ENCODE results near the gene IFIT2. TPM values are rescaled to one million over a fixed set of nuclear protein-coding genes. Genes with fewer than 3 reads are reported as not detected.
"Not testable (repeated sequence)": the region's sequence is repeated elsewhere in the genome, so short reads cannot be mapped to it uniquely, and the experiment has no call there.

Gene IFIT2
- total and polyA plus RNA-seq, 5 donors: 3.2 to 8.7 (median 5.5) TPM

- WGBS: 79% methylated on average over 5 of the region's 5 CpGs
- H3K27ac ChIP-seq (ENCODE audit: low read length): peak overlapping the region; percentile 48
Observed at GRCh38 chr10:89343089-89343767, 41.4 kb downstream of the IFIT2 start.

GRCh38 chr10:89344156-89344555 is 42.3 kb downstream of the IFIT2 start:
- H3K9me3 ChIP-seq (ENCODE audit: control insufficient read depth, low read length): no peaks in the 10 kb centered on the region

More at GRCh38 chr10:89343089-89343767, 41.4 kb downstream of the IFIT2 start:
- Histone ChIP-seq H3K9me3 (ENCODE audit: control insufficient read depth, low read length) (no peaks in the 10 kb centered on the region), H3K27me3 (ENCODE audit: control insufficient read depth, insufficient read depth) (no peaks in the 10 kb centered on the region), H3K4me3 (ENCODE audit: low read length) (no peak overlapping the region), H3K4me1 (ENCODE audit: control insufficient read depth, insufficient read depth, low read length) (peaks cover 11% of the 10 kb centered on the region)
- intact Hi-C loops (cut with DNase I): no loop called here
- DNase-seq (no peak), ATAC-seq (no peak)

GRCh38 chr10:89345367-89346000 is 43.6 kb downstream of the IFIT2 start:
- no peak for ATAC-seq
- WGBS: 89% methylated on average over 4 of the region's 4 CpGs
- intact Hi-C loops (cut with DNase I): no loop called here
- DNase-seq: no peak
- H3K27me3 ChIP-seq (ENCODE audit: control insufficient read depth, insufficient read depth): no peaks in the 10 kb centered on the region
- H3K4me1 ChIP-seq (ENCODE audit: control insufficient read depth, insufficient read depth, low read length): peaks cover 16% of the 10 kb centered on the region
- H3K9me3 ChIP-seq (ENCODE audit: control insufficient read depth, low read length): no peaks in the 10 kb centered on the region
- no peak overlapping the region for H3K4me3 ChIP-seq (ENCODE audit: low read length)
- H3K27ac ChIP-seq (ENCODE audit: low read length): no peak overlapping the region

More at GRCh38 chr10:89344156-89344555, 42.3 kb downstream of the IFIT2 start:
- Histone ChIP-seq H3K27ac (ENCODE audit: low read length) (no peak overlapping the region), H3K27me3 (ENCODE audit: control insufficient read depth, insufficient read depth) (no peaks in the 10 kb centered on the region), H3K4me1 (ENCODE audit: control insufficient read depth, insufficient read depth, low read length) (peaks cover 16% of the 10 kb centered on the region), H3K4me3 (ENCODE audit: low read length) (no peak overlapping the region)
- WGBS: 53% methylated on average over 2 of the region's 2 CpGs
- intact Hi-C loops (cut with DNase I): no loop called here
- ATAC-seq (no peak), DNase-seq (no peak)

- Histone ChIP-seq H3K4me3 (ENCODE audit: low read length) (no peak overlapping the region), H3K9me3 (ENCODE audit: control insufficient read depth, low read length) (no peaks in the 10 kb centered on the region), H3K27ac (ENCODE audit: low read length) (peak overlapping the region; percentile 73), H3K4me1 (ENCODE audit: control insufficient read depth, insufficient read depth, low read length) (peaks cover 16% of the 10 kb centered on the region), H3K27me3 (ENCODE audit: control insufficient read depth, insufficient read depth) (no peaks in the 10 kb centered on the region)
- DNase-seq (no peak), ATAC-seq (peak; percentile 37 to 60)
- 52% methylated on average over 4 of the region's 4 CpGs for WGBS
- intact Hi-C loops (cut with DNase I): no loop called here
Observed at GRCh38 chr10:89346405-89347254, 44.8 kb downstream of the IFIT2 start.

GRCh38 chr10:89347701-89348457 is 46.0 kb downstream of the IFIT2 start:
- H3K4me3 ChIP-seq (ENCODE audit: low read length): no peak overlapping the region
- peaks cover 19% of the 10 kb centered on the region for H3K4me1 ChIP-seq (ENCODE audit: control insufficient read depth, insufficient read depth, low read length)
- no peaks in the 10 kb centered on the region for H3K27me3 ChIP-seq (ENCODE audit: control insufficient read depth, insufficient read depth)
- H3K27ac ChIP-seq (ENCODE audit: low read length): peak overlapping the region; percentile 86
- intact Hi-C loops (cut with DNase I): no loop called here
- peak in 1 of 3 donors; percentile 40 for DNase-seq
- peak; percentile 10 to 55 for ATAC-seq
- no peaks in the 10 kb centered on the region for H3K9me3 ChIP-seq (ENCODE audit: control insufficient read depth, low read length)
- 46% methylated on average over 7 of the region's 7 CpGs for WGBS

GRCh38 chr10:89348481-89348880 is 46.6 kb downstream of the IFIT2 start:
- H3K9me3 ChIP-seq (ENCODE audit: control insufficient read depth, low read length): no peaks in the 10 kb centered on the region
- no peak overlapping the region for H3K4me3 ChIP-seq (ENCODE audit: low read length)
- WGBS: 33% methylated on average over 5 of the region's 5 CpGs
- DNase-seq (no peak), ATAC-seq (no peak)
- H3K4me1 ChIP-seq (ENCODE audit: control insufficient read depth, insufficient read depth, low read length): peaks cover 19% of the 10 kb centered on the region
- no peaks in the 10 kb centered on the region for H3K27me3 ChIP-seq (ENCODE audit: control insufficient read depth, insufficient read depth)
- peak overlapping the region; percentile 70 for H3K27ac ChIP-seq (ENCODE audit: low read length)
- intact Hi-C loops (cut with DNase I): no loop called here

- peaks cover 19% of the 10 kb centered on the region for H3K4me1 ChIP-seq (ENCODE audit: control insufficient read depth, insufficient read depth, low read length)
- H3K27ac ChIP-seq (ENCODE audit: low read length): no peak overlapping the region
- no peaks in the 10 kb centered on the region for H3K27me3 ChIP-seq (ENCODE audit: control insufficient read depth, insufficient read depth)
- H3K4me3 ChIP-seq (ENCODE audit: low read length): no peak overlapping the region
- intact Hi-C loops (cut with DNase I): no loop called here
- no peaks in the 10 kb centered on the region for H3K9me3 ChIP-seq (ENCODE audit: control insufficient read depth, low read length)
- 28% methylated on average over 2 of the region's 2 CpGs for WGBS
- DNase-seq (no peak), ATAC-seq (no peak)
Observed at GRCh38 chr10:89348975-89349374, 47.1 kb downstream of the IFIT2 start.

- H3K4me3 ChIP-seq (ENCODE audit: low read length); H3K9me3 ChIP-seq (ENCODE audit: control insufficient read depth, low read length); intact Hi-C loops (cut with DNase I); H3K27me3 ChIP-seq (ENCODE audit: control insufficient read depth, insufficient read depth): not testable (repeated sequence)
- Histone ChIP-seq H3K27ac (ENCODE audit: low read length) (peak overlapping the region; percentile 96), H3K4me1 (ENCODE audit: control insufficient read depth, insufficient read depth, low read length) (peaks cover 19% of the 10 kb centered on the region)
- DNase-seq (peak; percentile 62 to 79 (median 73)), ATAC-seq (peak; percentile 59 to 63)
- 25% methylated on average over 7 of the region's 7 CpGs for WGBS
Observed at GRCh38 chr10:89350631-89351315, 48.9 kb downstream of the IFIT2 start.

GRCh38 chr10:89351412-89351779 is 49.5 kb downstream of the IFIT2 start:
- ATAC-seq: peak in 1 of 2 donors; percentile 25
- WGBS: 64% methylated on average over 1 of the region's 1 CpG
- peaks cover 19% of the 10 kb centered on the region for H3K4me1 ChIP-seq (ENCODE audit: control insufficient read depth, insufficient read depth, low read length)
- peak overlapping the region; percentile 96 for H3K27ac ChIP-seq (ENCODE audit: low read length)
- intact Hi-C loops (cut with DNase I): no loop called here
- no peak overlapping the region for H3K4me3 ChIP-seq (ENCODE audit: low read length)
- DNase-seq: no peak
- no peaks in the 10 kb centered on the region for H3K27me3 ChIP-seq (ENCODE audit: control insufficient read depth, insufficient read depth)
- no peaks in the 10 kb centered on the region for H3K9me3 ChIP-seq (ENCODE audit: control insufficient read depth, low read length)
